Measurements from ENCODE around the gene PCDHA3.

The PCDHA3 gene

GRCh38 chr5:140800816-140801493 is at the start of gene PCDHA3:
Gene PCDHA3 (plus strand): TSS chr5:140801057.
- no peak for ATAC-seq
- no peak for TF ChIP-seq ZFP30 (CRISPR knock-in tag; IDR thresholded peaks at IDR 0.05)
- TF ChIP-seq PATZ1 (CRISPR knock-in tag; IDR thresholded peaks at IDR 0.05; ENCODE audit: borderline replicate concordance): no peak
- TF ChIP-seq OSR1 (CRISPR knock-in tag; IDR thresholded peaks at IDR 0.05): no peak
- TF ChIP-seq CSRNP3 (CRISPR knock-in tag; IDR thresholded peaks at IDR 0.05): no peak
- TF ChIP-seq ESRRG (CRISPR knock-in tag; IDR thresholded peaks at IDR 0.05): no peak
- no peak for TF ChIP-seq TSHZ2 (CRISPR knock-in tag; IDR thresholded peaks at IDR 0.05)
- TF ChIP-seq GLIS3 (CRISPR knock-in tag; IDR thresholded peaks at IDR 0.05): no peak
- TF ChIP-seq SNAI2 (CRISPR knock-in tag; IDR thresholded peaks at IDR 0.05): no peak
- TF ChIP-seq TOX (CRISPR knock-in tag; IDR thresholded peaks at IDR 0.05; ENCODE audit: borderline replicate concordance): no peak
- TF ChIP-seq ZNF8 (CRISPR knock-in tag; IDR thresholded peaks at IDR 0.05): no peak
- TF ChIP-seq CSDC2 (CRISPR knock-in tag; IDR thresholded peaks at IDR 0.05): no peak
- TF ChIP-seq ISL1 (CRISPR knock-in tag; IDR thresholded peaks at IDR 0.05): no peak
- TF ChIP-seq ZC3H10 (CRISPR knock-in tag; IDR thresholded peaks at IDR 0.05): no peak
- no peak for TF ChIP-seq ZFP3 (CRISPR knock-in tag; IDR thresholded peaks at IDR 0.05)
- TF ChIP-seq ZNF70 (CRISPR knock-in tag; IDR thresholded peaks at IDR 0.05): no peak
- no peak for TF ChIP-seq RARB (CRISPR knock-in tag; IDR thresholded peaks at IDR 0.05)

- no peak for TF ChIP-seq ZFP3 (CRISPR knock-in tag; IDR thresholded peaks at IDR 0.05)
- no peak for TF ChIP-seq ZC3H10 (CRISPR knock-in tag; IDR thresholded peaks at IDR 0.05)
- no peak for TF ChIP-seq TSHZ2 (CRISPR knock-in tag; IDR thresholded peaks at IDR 0.05)
- no peak for TF ChIP-seq POU6F1 (CRISPR knock-in tag; IDR thresholded peaks at IDR 0.05; ENCODE audit: borderline replicate concordance, low read depth)
- TF ChIP-seq ZNF565 (CRISPR knock-in tag; conservative IDR thresholded peaks at IDR 0.05; ENCODE audit: low read depth): no peak
- TF ChIP-seq GLIS3 (CRISPR knock-in tag; IDR thresholded peaks at IDR 0.05): no peak
- ATAC-seq: no peak
Measured at GRCh38 chr5:140753561-140753960, 47.3 kb upstream of the PCDHA3 start.
